AG20443 (cell line): Measurements from ENCODE around the gene MRPS14.

Source experiments
- DNase-seq: peaks from one replicate; pipeline ENCODE4 v3.0.0; 2012; ENCODE audit warnings: low spot score, mixed read lengths

Gene MRPS14

DNA sequence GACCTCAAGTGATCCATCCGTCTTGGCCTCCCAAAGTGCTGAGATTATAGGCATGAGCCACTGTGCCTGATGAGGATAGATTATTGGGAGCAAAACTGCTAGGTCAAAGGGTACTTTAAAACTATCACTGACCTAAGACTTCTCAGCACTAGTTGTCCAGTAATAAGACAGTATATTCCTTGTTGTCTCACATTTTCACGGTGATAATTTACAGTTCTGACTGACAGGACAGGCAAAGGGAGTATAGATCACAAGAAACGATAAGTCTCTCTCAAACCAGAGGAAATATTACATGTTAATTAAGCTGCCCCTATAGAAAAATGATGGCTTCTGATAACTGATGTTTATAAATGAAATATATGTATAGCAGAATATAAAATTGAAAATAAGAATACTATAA is 3.7 kb downstream of the MRPS14 start:
- DNase-seq: no peak

- peak; percentile 47 for DNase-seq
Observed at GRCh38 chr1:175015243-175015642, 8.0 kb downstream of the MRPS14 start.

- no peak for DNase-seq
Observed at GRCh38 chr1:175013445-175013844, 9.8 kb downstream of the MRPS14 start.

DNA sequence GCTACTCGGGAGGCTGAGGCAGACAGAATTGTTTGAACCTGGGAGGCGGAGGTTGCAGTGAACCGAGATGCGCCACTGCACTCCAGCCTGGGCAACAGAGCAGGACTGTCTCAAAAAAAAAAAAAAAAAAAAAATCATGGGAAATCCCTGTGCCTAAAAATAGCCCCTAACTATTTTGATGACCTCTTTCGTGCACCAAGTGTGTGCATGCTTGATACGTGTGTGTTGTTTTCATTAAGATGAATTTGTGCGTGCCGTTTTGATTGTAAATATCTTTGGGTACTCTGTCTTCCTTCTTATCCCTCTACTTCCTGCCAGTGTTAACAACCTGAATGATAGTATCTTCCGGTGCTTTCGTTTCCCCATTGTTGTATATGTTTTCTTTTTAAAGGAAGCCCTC is 13.7 kb downstream of the MRPS14 start:
- no peak for DNase-seq

DNA sequence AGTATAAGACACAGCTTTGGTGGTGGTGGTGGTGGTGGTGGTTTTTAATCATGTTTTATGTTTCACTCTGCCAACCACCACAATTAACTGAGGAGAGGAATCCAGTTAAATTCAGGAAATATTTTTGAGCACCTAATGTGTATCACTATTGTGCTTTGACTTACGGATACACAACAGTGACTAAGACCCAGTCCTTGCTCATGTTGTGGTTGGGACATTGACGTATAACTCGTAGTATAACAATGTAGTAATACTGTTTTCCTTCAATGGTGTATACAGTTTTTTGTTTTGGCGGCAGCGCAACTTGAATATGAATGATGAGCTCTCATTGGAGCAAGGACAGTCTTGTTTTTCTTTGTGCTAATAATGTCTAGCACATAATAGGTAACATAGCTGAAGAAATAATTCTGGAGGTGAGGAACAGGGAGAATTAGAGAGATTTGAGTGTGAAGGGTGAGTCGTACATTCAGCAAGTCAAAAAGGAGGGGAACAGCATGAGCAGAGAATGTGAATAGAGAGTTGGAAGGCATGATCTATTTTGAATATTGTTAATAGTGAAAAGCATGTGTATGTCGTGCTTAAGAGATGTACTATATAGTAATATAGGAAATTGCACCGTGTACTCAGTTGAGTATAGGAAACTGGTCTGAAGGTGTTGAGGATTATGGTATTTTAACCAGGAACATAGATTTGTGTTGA is 18.0 kb downstream of the MRPS14 start:
- no peak for DNase-seq

DNA sequence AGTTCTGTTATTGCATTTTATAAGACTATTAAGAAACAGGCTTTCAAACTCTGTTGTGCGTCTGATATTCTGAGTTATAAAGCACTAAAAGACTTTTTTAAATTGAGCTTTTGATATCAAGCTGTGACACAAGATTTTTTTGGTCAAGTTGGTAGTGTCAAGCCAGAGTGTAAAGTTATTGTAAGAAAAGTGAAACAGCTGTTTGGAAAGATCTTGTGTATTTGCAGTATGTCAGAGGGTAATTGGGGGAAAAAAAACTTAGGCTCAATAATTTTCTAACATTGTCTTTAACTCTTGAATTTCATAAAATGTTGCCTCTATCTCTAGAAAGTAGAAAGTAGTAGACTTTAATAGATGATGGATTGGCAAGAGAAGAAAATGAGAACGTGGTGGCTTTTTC is 19.7 kb downstream of the MRPS14 start:
- DNase-seq: no peak

- DNase-seq: peak; percentile 20
Observed at GRCh38 chr1:175002910-175003517, 20.2 kb downstream of the MRPS14 start.

- no peak for DNase-seq
Observed at GRCh38 chr1:175000697-175001187, 22.5 kb downstream of the MRPS14 start.

GRCh38 chr1:174999936-175000696 is 23.1 kb downstream of the MRPS14 start, which contains the start of gene CACYBP:
TSS of gene CACYBP (plus strand) at chr1:174999947. CDS start at chr1:175000181, 234 bp downstream.
- peak; percentile 43 for DNase-seq

GRCh38 chr1:174999216-174999935 is 23.8 kb downstream of the MRPS14 start:
- peak; percentile 96 for DNase-seq

DNA sequence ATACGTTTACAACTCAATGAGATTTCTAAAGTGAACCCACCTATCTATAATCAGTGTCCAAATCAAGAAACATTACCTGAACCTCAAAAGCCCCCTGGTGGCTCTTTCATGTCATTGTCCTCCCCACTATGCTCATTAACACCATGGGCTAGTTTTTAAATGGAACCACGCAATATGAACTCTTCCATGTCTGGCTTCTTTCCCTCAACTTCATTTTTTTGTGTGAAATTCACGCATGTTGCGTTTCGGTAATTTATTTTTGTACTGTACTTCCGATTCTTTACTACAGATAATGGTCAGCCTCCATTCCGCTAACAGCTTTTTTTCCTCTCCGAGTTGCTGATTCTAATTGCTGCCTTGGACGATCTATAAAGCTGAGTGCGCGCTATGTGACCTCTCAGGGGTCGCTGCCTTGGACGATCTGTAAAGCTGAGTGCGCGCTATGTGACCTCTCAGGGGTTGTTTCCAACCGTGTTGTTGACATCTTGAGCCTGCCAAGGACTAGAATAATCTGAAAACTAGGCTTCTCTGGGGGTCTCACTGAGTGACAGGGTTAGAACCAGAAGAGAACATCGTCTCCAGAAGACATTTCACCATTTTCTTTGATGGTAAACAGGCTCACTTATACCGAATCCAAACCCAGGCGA is 24.5 kb downstream of the MRPS14 start:
- DNase-seq: peak; percentile 26

DNA sequence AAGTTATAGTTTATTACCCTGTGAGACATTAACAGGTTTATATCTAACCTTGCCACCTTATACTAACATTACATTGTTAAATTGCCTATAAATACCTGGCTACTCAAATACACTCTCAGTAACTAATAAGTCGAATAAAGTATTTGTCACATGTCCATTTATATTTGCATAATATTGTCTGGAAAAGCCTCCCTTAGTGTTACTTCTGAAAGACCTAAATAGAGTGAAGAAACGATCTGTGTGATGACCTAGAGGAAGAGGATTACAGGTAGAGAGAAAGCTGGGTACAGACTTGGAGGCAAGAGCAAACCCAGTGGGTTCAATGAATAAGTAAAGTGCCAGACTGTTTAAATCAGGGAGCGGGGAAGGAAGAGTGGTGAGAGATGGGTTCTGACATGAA is 26.2 kb downstream of the MRPS14 start:
- DNase-seq: no peak

DNA sequence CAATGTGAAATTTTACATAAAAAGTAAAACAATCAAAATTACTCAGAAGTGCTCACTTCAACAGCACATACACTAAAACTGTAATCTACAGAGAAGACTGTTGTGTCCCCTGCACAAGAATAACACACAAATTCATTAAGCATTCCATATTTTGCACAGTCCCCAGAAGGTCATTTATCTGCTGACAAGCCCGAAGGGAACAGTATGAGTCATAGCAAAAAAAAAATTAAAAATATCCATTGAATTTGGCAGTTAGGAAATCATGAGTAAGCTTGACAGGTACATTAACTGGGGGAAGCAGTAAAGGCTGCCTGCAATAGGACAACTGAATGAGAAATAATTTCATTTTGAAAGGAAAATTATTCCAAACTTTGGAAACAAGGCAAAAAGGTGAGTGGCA is 26.7 kb downstream of the MRPS14 start:
- no peak for DNase-seq

DNA sequence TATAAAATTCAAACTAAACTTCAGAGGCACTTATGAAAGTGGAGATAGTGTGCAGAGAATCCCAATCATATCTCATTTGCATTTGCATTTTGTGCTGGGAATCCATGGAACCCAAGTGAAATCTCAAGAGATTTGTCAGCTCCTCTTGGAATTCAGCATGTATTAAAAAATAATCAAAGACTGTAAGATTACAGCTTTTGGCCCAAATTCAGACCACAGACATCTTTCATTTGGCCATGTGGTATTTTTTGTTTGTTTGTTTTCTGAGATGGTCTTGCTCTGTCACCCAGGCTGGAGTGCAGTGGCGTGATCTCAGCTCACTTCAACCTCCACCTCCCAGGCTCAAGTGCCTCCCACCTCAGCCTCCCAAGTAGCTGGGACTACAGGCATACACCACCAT is 27.3 kb downstream of the MRPS14 start:
- no peak for DNase-seq

DNA sequence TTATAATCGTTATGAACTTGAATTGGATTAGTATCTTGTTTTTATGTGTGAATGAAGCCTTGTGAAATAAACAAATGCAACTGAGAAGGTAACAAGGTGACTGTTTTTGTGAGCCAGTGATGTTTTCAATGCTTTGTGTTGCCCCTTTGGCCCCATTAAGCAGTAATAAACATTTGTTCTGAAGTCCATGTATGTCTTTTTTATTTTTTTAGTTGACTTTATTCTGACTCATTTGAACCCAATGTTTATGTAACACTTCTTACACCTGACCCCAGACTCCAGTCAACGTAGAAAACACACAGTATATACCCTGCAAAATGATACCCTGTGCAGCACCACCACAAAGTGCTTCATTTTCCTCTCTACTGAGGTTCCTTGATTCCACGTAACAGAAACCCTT is 28.1 kb downstream of the MRPS14 start:
- no peak for DNase-seq

GRCh38 chr1:174991473-174991872 is 31.8 kb downstream of the MRPS14 start:
- DNase-seq: no peak

DNA sequence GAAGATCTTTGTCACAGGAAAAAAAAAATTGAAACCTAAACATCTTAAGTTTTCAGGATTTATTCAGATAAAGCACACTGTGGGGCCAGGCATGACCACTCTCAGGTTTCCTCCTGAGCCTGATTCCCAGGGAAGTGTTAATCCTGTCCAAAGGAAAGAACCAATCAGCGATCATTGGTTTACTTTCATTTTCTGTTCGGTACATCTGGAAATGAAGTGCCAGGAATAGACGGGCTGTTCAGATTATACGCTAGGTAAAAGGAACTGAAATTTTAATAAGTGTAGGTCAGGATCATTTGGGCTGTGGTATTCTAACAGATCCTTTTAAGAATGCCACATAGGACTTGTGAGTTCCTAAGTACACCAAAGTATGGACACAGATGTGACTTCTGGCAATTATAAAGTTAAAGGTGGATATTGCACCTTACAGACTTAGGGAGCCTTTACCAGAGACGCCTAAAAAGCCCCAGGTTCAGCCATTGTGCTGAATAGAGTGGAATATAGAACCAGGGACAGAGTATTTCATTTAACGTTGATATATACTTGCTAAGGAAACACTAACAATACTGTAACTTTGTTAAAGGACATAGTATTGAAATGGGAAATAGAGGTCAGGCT is 32.7 kb downstream of the MRPS14 start:
- DNase-seq: peak; percentile 67

GRCh38 chr1:174989536-174990220 is 33.5 kb downstream of the MRPS14 start:
- DNase-seq: peak; percentile 35

DNA sequence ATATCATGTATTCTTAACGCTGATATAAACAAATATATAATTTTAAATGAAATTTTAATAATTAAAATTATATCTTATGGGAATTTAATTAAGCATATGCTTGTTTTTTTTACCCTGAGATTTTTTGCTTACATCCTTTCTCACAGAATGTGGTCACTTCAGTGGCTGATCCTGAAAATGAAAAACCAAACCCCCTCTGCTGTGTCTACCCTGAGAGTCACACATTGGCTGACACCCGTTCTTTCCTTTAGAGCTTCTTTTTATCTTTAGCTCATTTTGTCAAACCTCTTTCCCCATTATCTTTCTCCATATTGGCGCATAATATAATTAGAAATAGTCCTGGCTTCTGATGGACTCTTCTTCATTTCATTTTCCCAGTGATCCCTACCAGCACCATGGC is 34.2 kb downstream of the MRPS14 start:
- DNase-seq: no peak

DNA sequence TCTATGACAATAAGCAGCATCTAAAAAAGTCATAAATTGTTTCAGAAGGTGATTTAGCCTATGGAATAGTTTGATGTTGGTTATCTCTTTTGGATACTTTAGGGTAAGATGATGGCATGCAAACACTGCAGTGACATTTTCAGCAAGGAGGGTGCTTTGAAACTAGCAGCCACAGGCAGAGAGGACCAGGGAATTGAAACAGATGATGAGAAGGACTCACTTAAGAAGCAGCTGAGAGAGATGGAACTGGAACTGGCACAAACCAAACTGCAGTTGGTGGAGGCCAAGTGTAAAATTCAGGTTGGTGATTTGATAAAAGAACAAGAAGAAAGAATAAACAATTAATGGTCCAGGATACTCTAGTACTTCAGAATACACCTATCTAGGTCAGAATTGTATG is 34.7 kb downstream of the MRPS14 start:
- DNase-seq: no peak

GRCh38 chr1:174984952-174985351 is 38.3 kb downstream of the MRPS14 start:
- DNase-seq: no peak
